IMR-90 (cell line): ENCODE data around the gene IQCE. TPM values are rescaled to one million over a fixed set of nuclear protein-coding genes. Genes with fewer than 3 reads are reported as not detected.

ENCODE experiments used
- ATAC-seq: fragments of 200-7000 bp; cut with Tn5 transposase; 2 replicates; pipeline ENCODE4 v1.9.1; 2020; ENCODE audit warnings: low read depth, mild to moderate bottlenecking, moderate library complexity
- BruUV-seq: library from RNA; stranded (reverse); fragments of 400-500 nt; replicated peaks from 2 replicates; lab custom pipeline; 2021; lab: Mats Ljungman, UMichigan
- CTCF ChIA-PET: fragments of 300-600 bp; formaldehyde crosslinking; extraction: SDS; loops from one replicate; lab custom pipeline; 2021; ENCODE audit warnings: antibody characterized with exemption; lab: Yijun Ruan, JAX
- POLR2A ChIA-PET: fragments of 300-600 bp; sonication (Branson Sonifier 250); formaldehyde crosslinking; loops from one replicate; lab custom pipeline; 2022; ENCODE audit warnings: antibody characterized with exemption; ENCODE audit not compliant: unreplicated experiment; lab: Charles Lee
- DNase-seq: peaks from one replicate; pipeline ENCODE4 v3.0.0; 2013
- H2AFZ ChIP-seq: replicated peaks from 2 replicates; pipeline ENCODE3; 2013; ENCODE audit warnings: low read length, mild to moderate bottlenecking; ENCODE audit not compliant: poor library complexity
- H2AK5ac ChIP-seq: 2 replicates; pipeline ENCODE4 v1.6.1; 2013; ENCODE audit warnings: low read depth, low read length, inconsistent platforms
- H2AK9ac ChIP-seq: replicated peaks from 2 replicates; pipeline ENCODE3; 2013; ENCODE audit warnings: mild to moderate bottlenecking, low read depth, low read length, moderate library complexity; ENCODE audit not compliant: poor library complexity
- H2BK120ac ChIP-seq: 2 replicates; pipeline ENCODE4 v1.6.1; 2013; ENCODE audit warnings: low read depth, low read length, inconsistent platforms
- H2BK15ac ChIP-seq: 3 replicates; pipeline ENCODE4 v1.6.1; 2013; ENCODE audit warnings: low read depth, low read length, inconsistent platforms
- H2BK20ac ChIP-seq: 2 replicates; pipeline ENCODE4 v1.6.1; 2013; ENCODE audit warnings: low read depth, mild to moderate bottlenecking, inconsistent platforms, low read length, moderate library complexity
- H2BK5ac ChIP-seq: 2 replicates; pipeline ENCODE4 v1.6.1; 2013; ENCODE audit warnings: mild to moderate bottlenecking, low read depth, low read length, inconsistent platforms; ENCODE audit not compliant: poor library complexity, severe bottlenecking
- H3K14ac ChIP-seq: replicated peaks from 2 replicates; pipeline ENCODE4 v1.6.1; 2013; ENCODE audit warnings: low read depth, low read length, inconsistent platforms
- H3K18ac ChIP-seq: 2 replicates; pipeline ENCODE4 v1.6.1; 2013; ENCODE audit warnings: low read depth, low read length, control low read depth
- H3K23ac ChIP-seq: 2 replicates; pipeline ENCODE4 v1.6.1; 2013; ENCODE audit warnings: low read depth, low read length, inconsistent platforms
- H3K27ac ChIP-seq: 2 replicates; pipeline ENCODE4 v1.5.1; 2013; ENCODE audit warnings: mild to moderate bottlenecking, control low read depth, low read length; ENCODE audit not compliant: insufficient read depth
- H3K27me3 ChIP-seq: 2 replicates; pipeline ENCODE4 v1.6.1; 2013; ENCODE audit warnings: low read length; ENCODE audit not compliant: control insufficient read depth, insufficient read depth
- H3K36me3 ChIP-seq: 2 replicates; pipeline ENCODE4 v1.6.1; 2013; ENCODE audit warnings: low read length, mixed read lengths; ENCODE audit not compliant: control insufficient read depth, insufficient read depth
- H3K4ac ChIP-seq: 2 replicates; pipeline ENCODE4 v1.6.1; 2013; ENCODE audit warnings: low read depth, low read length, inconsistent platforms
- H3K4me1 ChIP-seq: 2 replicates; pipeline ENCODE4 v1.6.1; 2013; ENCODE audit warnings: low read length, mixed read lengths; ENCODE audit not compliant: control insufficient read depth, insufficient read depth
- H3K4me2 ChIP-seq: 2 replicates; pipeline ENCODE4 v1.6.1; 2013; ENCODE audit warnings: low read depth, mild to moderate bottlenecking, control low read depth, low read length, moderate library complexity
- H3K4me3 ChIP-seq: 2 replicates; pipeline ENCODE4 v1.5.1; 2013; ENCODE audit warnings: low read depth, mild to moderate bottlenecking, control low read depth, low read length, moderate library complexity; ENCODE audit not compliant: insufficient read depth
- H3K56ac ChIP-seq: 2 replicates; pipeline ENCODE4 v1.6.1; 2013; ENCODE audit warnings: low read length, inconsistent platforms; ENCODE audit not compliant: insufficient read depth; ENCODE audit errors: extremely low read depth
- H3K79me1 ChIP-seq, 2 experiments: 2 replicates each; pipeline ENCODE4 v1.6.1; 2013; ENCODE audit warnings: low read length in 2 of 2, inconsistent platforms in 1 of 2, low read depth in 1 of 2
- H3K9ac ChIP-seq: 2 replicates; pipeline ENCODE4 v1.6.1; 2013; ENCODE audit warnings: low read depth, low read length, control low read depth
- H3K9me1 ChIP-seq: 2 replicates; pipeline ENCODE4 v1.6.1; 2013; ENCODE audit warnings: low read length, inconsistent platforms; ENCODE audit not compliant: insufficient read depth
- H3K9me3 ChIP-seq: 2 replicates; pipeline ENCODE4 v1.6.1; 2013; ENCODE audit warnings: low read length; ENCODE audit not compliant: control insufficient read depth, insufficient read depth
- H4K20me1 ChIP-seq: 2 replicates; pipeline ENCODE4 v1.6.1; 2013; ENCODE audit warnings: low read length, inconsistent platforms; ENCODE audit not compliant: insufficient read depth
- H4K5ac ChIP-seq: 2 replicates; pipeline ENCODE4 v1.6.1; 2013; ENCODE audit warnings: mild to moderate bottlenecking, low read depth, low read length, control low read depth
- H4K8ac ChIP-seq, 2 experiments: 2 replicates each; pipeline ENCODE4 v1.6.1; 2013; ENCODE audit warnings: low read depth in 2 of 2, low read length in 2 of 2, control low read depth in 1 of 2, inconsistent platforms in 1 of 2
- H4K91ac ChIP-seq: 2 replicates; pipeline ENCODE4 v1.6.1; 2013; ENCODE audit warnings: low read depth, low read length, inconsistent platforms; ENCODE audit not compliant: insufficient read depth
- BHLHE40 ChIP-seq: fragments of 150-350 bp; IDR thresholded peaks from 2 replicates; pipeline ENCODE4 v1.6.1; 2016; ENCODE audit warnings: mild to moderate bottlenecking, low read depth, low read length
- MAZ ChIP-seq: IDR thresholded peaks from 2 replicates; pipeline ENCODE4 v1.6.1; 2012; ENCODE audit warnings: low read depth, mild to moderate bottlenecking, low read length, improper control_type of control experiment, moderate library complexity, borderline replicate concordance
- MXI1 ChIP-seq: IDR thresholded peaks from 2 replicates; pipeline ENCODE4 v1.6.1; 2012; ENCODE audit warnings: low read depth, mild to moderate bottlenecking, low read length, moderate library complexity, borderline replicate concordance
- RAD21 ChIP-seq: IDR thresholded peaks from 2 replicates; pipeline ENCODE4 v1.6.1; 2012; ENCODE audit warnings: low read length, improper control_type of control experiment
- RCOR1 ChIP-seq: IDR thresholded peaks from 2 replicates; pipeline ENCODE4 v1.6.1; 2012; ENCODE audit warnings: mild to moderate bottlenecking, low read length, improper control_type of control experiment; ENCODE audit not compliant: insufficient replicate concordance
- SMC3 ChIP-seq: fragments of 150-350 bp; IDR thresholded peaks from 2 replicates; pipeline ENCODE4 v1.6.1; 2016; ENCODE audit warnings: low read depth, mild to moderate bottlenecking, antibody characterized with exemption, low read length, moderate library complexity
- WGBS, 2 experiments: methylation state at CpG; one replicate each; pipeline versions ENCODE4 v1.1.5 to v1.1.7; 2013; ENCODE audit warnings: missing lambda C conversion rate in 2 of 2; ENCODE audit not compliant: insufficient read length in 1 of 2; ENCODE audit errors: extremely low coverage in 2 of 2; 5-methylcytosine and 5-hydroxymethylcytosine counted together
- dilution Hi-C: fragments of 300-500 bp; cut with HindIII; formaldehyde crosslinking; loops from one replicate; pipeline ENCODE4 v1.14.3; 2018; ENCODE audit warnings: low sequenced_read_pairs; ENCODE audit not compliant: unreplicated experiment
- in situ Hi-C: fragments of 300-500 bp; cut with MboI; formaldehyde crosslinking; loops from 3 replicates; pipeline ENCODE4 v1.14.3; 2019; ENCODE audit warnings: low sequenced_read_pairs, inconsistent platforms, mixed read lengths
- intact Hi-C: fragments of 100-400 bp; cut with micrococcal nuclease; formaldehyde crosslinking; loops from 2 replicates; pipeline ENCODE4 v1.10.0; 2022
- polyA plus RNA-seq, 3 experiments: library from polyadenylated mRNA; depleted of rRNA; stranded (reverse); fragments of >200 nt; gene quantifications; 2 replicates each; pipeline ENCODE4 v1.2.3, GENCODE V29; 2012; ENCODE audit warnings: low replicate concordance in 1 of 3
- total RNA-seq: library from RNA; depleted of rRNA; stranded (reverse); fragments of >200 nt; gene quantifications from 2 replicates; pipeline ENCODE4 v1.2.3, GENCODE V29; 2012
- TF ChIP-seq, protein P1 (sequence below): conservative IDR thresholded peaks from 2 replicates; pipeline ENCODE4 v1.5.1; 2012; ENCODE audit warnings: mild to moderate bottlenecking, low read depth, low read length, improper control_type of control experiment
- TF ChIP-seq, protein P2 (sequence below): fragments of 150-350 bp; IDR thresholded peaks from 2 replicates; pipeline ENCODE4 v1.6.1; 2017; ENCODE audit warnings: mild to moderate bottlenecking, antibody characterized with exemption, low read length, low read depth

The IQCE gene
- total and polyA plus RNA-seq, 2 of the 4 experiments (the other 2 are of a cell fraction), result 5.0 to 6.3 TPM

DNA sequence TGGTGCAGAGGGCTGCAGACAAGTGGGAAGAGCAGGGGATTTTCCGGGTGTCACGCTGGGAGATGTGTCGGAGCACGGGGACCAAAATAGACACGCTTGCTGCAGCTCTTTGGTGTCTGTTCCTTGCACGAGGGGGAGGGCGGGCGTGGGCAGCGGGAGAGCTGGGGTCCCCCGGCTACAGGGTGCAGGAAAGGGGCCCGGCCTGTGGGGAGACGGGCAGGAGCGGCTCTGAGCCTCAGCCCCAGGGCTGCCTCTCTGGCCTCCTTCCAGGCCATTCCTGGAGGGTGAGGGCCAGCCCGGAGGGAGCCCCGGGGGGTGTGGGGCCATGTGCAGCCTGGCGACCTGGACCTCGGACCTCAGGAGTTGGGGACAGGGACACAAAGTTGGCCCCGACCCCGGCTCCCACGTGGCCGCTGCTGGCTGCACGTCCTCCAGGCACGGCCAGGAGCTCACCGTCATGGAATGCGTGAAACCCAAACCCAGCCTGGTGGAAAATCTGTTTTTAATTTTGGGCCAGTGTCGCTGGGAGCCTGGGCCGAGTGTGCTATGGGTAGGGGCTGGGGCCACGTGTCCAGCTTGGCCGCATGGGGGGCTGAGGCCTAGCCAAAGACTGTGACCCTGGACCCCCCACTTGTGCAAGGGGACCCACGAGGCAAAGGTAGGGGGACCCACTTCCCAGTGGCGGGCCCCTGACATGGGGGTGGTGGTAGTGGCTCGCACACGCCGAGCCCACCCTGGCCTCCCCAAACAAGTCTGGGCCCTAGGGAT is 79.6 kb downstream of the IQCE start:
- TF ChIP-seq, protein P1, sequence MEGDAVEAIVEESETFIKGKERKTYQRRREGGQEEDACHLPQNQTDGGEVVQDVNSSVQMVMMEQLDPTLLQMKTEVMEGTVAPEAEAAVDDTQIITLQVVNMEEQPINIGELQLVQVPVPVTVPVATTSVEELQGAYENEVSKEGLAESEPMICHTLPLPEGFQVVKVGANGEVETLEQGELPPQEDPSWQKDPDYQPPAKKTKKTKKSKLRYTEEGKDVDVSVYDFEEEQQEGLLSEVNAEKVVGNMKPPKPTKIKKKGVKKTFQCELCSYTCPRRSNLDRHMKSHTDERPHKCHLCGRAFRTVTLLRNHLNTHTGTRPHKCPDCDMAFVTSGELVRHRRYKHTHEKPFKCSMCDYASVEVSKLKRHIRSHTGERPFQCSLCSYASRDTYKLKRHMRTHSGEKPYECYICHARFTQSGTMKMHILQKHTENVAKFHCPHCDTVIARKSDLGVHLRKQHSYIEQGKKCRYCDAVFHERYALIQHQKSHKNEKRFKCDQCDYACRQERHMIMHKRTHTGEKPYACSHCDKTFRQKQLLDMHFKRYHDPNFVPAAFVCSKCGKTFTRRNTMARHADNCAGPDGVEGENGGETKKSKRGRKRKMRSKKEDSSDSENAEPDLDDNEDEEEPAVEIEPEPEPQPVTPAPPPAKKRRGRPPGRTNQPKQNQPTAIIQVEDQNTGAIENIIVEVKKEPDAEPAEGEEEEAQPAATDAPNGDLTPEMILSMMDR, result no peak
- TF ChIP-seq RCOR1 (no peak), SMC3 (0 out of 2 replicates have a peak, but pooled peaks have one; percentile 15), BHLHE40 (peak; percentile 54; the same call in 1 of the 2 replicates), MAZ (no peak; the same call in 1 of the 2 replicates), RAD21 (no peak), MXI1 (peak; percentile 85)
- TF ChIP-seq, protein P2, sequence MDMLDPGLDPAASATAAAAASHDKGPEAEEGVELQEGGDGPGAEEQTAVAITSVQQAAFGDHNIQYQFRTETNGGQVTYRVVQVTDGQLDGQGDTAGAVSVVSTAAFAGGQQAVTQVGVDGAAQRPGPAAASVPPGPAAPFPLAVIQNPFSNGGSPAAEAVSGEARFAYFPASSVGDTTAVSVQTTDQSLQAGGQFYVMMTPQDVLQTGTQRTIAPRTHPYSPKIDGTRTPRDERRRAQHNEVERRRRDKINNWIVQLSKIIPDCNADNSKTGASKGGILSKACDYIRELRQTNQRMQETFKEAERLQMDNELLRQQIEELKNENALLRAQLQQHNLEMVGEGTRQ, result peak; percentile 81
- ATAC-seq (peak; percentile 16), DNase-seq (peak; percentile 71)
- no peak overlapping the region for H3K56ac ChIP-seq
- POLR2A ChIA-PET, result interaction anchor here (0.7 kb wide), 1 partner anchor 20 kb away, joined by 3 read pairs; no protein-coding TSS in a partner anchor
- no peak overlapping the region for H3K18ac ChIP-seq
- peak overlapping the region in 1 of 2 experiments; percentile 69; a peak in 2 of 4 replicates for H4K8ac ChIP-seq
- H2BK5ac ChIP-seq, result peak overlapping the region; percentile 59
- peaks cover 14 to 90% of the 10 kb centered on the region in 2 experiments; a peak in 3 of 4 replicates for H3K79me1 ChIP-seq
- peak overlapping the region; percentile 67 for H4K91ac ChIP-seq
- BruUV-seq, result no TSS peak
- H2AK9ac ChIP-seq, result peak overlapping the region; percentile 99
- dilution Hi-C loops (no loop called here), intact Hi-C loops (no loop called here), in situ Hi-C loops (no loop called here)
- peaks cover 1% of the 10 kb centered on the region; the same call in 1 of the 2 replicates for H3K36me3 ChIP-seq
- peak overlapping the region; percentile 28; the same call in 1 of the 2 replicates for H3K14ac ChIP-seq
- H3K4ac ChIP-seq, result peak overlapping the region; percentile 84
- peak overlapping the region; percentile 71 for H2AK5ac ChIP-seq
- H3K4me3 ChIP-seq, result no peak overlapping the region
- no peak overlapping the region for H2BK20ac ChIP-seq
- peak overlapping the region; percentile 81 for H2AFZ ChIP-seq
- H4K5ac ChIP-seq, result no peak overlapping the region
- peaks cover 88% of the 10 kb centered on the region for H4K20me1 ChIP-seq
- H2BK120ac ChIP-seq, result peak overlapping the region; percentile 54
- H3K27me3 ChIP-seq, result no peaks in the 10 kb centered on the region
- no peak overlapping the region for H2BK15ac ChIP-seq
- peaks cover 31% of the 10 kb centered on the region for H3K9me1 ChIP-seq
- H3K4me2 ChIP-seq, result peak overlapping the region; percentile 3; the same call in 1 of the 2 replicates
- CTCF ChIA-PET, result no interaction called here
- H3K23ac ChIP-seq, result no peak overlapping the region; the same call in 1 of the 2 replicates
- peak overlapping the region; percentile 35 for H3K27ac ChIP-seq
- peaks cover 61% of the 10 kb centered on the region for H3K4me1 ChIP-seq
- no peaks in the 10 kb centered on the region for H3K9me3 ChIP-seq
- H3K9ac ChIP-seq, result no peak overlapping the region
- WGBS, 2 experiments, result 43% methylated on average over 7 of the region's 34 CpGs; no CpG with 5 or more reads in 1 of the 2 experiments
